HG02885 (cell line): Measurements from ENCODE around the gene IGFBP7.

Experiments used
- ATAC-seq: cut with Tn5 transposase; IDR thresholded peaks from one replicate; pipeline ENCODE4 v1.9.1; 2021; ENCODE audit warnings: mild to moderate bottlenecking; ENCODE audit not compliant: unreplicated experiment, poor library complexity

The IGFBP7 gene

DNA sequence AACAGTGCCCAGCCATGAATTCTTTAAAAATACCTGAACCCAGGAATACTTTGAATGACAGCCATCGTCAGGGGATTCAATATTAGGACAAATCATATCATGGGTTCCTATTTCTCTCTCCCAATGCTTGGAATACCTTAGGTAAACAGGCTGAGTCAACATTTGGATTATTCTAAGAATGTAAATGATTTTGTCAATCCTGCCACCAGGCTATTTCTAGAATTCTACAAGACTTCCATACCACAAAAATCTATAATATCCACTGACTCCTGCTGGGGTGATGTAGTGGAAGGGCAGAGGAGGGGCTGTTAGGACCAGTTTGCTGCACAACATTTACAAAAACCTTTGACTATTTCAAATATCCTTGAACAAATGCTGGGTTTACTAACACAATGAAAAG, 65.2 kb downstream of the IGFBP7 start:
- no peak for ATAC-seq

DNA sequence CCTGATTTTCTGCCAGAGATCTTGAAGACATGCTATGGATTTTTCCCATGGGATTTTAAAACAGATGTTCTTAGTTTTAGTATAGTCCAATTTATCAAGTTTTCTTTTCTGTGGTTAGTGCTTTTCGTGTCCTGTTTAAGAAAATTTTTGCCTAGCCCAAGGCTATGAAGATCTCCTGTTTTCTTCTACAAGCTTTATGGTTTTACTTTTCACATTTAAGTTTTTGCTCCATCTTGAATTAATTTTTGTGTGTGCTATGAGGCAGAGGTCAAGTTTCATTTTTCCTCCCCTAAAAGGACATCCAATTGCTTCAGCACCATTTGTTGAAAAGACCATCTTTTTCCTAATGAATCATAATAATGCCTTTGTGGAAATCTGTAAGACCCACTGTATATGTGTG, 65.9 kb downstream of the IGFBP7 start:
- no peak for ATAC-seq

DNA sequence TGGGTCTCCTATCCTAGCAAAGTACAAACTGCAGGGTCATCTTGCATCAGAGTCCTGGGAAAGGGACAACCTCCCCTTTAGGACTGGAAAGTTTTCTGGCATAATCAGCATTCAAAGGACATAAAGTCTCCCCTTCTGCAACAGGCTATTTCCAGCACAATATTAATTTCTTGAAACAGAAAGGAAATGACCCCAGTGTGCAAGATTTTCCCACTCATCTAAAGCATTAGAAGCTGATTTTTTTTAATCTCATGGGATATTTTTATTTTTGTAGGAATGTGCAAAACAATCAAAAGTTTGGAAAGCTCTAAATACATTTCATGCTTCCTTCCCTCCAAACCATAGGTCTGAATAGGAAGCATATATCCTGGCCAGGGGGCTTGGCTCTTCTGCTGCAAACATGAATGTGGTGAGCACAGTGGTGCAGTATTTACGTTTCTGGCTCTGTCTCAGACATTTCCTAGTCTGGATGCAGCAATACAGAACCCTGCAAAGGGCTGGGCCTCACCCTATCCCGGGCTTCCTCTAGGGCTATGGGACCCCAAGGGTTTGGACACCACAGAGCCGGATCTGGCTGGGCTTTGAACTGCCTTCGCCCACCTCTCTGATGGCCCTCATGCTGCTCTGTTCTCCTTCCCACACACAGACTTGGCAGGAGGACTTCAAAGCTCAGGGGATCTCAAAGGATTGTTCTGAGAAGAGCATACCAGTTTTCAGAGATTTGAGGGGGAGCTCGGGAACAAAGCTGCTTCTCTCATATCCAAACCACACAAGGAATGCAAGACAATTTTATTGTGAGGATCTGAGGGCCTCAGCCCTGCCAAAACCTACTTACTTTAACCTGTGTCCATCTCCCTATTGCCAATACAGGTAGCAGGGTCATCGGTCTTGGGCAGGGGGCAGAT, 66.6 kb downstream of the IGFBP7 start:
- no peak for ATAC-seq

DNA sequence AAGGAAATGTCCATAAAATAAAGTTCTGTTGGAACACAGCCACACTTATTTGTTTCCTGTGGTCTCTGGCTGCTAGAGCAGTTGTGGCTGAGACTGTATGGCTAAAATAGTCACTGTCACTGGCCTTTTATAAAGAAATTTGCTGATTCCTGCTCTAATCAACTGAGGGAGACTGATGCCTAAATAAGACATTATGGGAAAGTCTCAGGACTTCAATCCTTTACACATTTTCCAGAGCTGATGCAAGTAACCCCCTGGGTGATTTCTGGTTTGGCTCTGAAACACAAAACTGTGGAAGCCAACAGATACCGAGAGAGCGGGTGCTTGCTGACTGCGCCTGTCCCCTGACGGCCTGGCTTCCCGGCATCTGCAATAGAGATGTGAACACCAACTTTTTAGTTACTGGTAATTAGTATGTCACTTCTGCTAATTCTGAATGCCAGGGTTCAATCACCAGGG, 67.4 kb downstream of the IGFBP7 start:
- ATAC-seq, result no peak

DNA sequence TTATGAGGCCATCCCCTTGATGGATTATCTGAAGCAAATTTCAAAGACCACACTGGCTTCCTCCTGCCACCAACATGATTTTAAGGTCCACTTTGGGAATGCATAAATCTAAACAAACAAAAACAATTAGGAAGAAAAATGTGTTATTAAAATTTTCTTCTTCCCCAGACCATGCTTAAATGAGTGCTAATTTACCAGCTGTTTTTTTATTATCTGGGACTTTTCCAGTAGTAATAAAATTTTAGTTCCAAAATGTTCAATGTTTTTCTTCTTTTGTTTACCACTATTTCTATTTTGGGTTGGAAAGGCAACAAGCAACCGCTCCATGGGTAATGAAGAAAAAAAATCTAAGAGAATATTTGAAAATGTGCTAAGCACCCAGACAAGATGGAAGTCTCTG, 69.2 kb downstream of the IGFBP7 start:
- ATAC-seq, result no peak

DNA sequence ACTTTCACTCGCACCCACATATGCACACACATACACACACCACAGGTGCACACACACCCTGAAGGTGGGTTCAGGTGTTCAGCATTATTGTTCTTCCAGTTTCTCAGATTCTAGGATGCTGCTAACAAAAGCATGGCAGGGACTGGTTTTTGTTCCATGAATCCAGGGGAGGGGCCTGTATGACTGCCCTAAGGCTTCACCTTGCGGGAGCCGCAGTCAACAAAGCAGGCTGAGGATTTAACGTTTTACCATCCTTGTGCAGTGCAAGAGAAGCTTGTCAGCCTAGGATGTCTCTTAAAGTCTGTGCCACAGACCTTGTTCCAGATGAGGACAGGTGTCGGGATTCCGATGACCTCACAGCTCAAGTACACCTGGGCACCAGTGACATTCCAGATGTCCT, 69.7 kb downstream of the IGFBP7 start:
- no peak for ATAC-seq

DNA sequence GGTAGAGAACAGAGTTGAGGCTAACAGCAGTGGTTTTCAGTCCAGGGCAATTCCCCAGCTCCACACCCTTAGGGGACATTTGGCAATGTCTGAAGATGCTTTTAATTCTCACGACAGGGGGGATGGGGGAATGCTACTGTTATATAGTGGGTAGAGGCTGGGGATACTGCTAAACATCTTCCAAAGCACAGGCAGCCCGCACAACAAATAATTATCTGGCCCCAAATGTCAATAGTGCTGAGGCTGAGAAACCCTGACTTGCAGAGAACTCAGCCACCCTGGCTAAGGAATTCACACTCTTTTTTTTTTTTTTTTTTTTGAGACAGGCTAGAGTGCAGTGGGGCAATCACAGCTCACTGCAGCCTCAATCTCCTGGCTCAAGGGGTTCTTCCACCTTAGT, 70.8 kb downstream of the IGFBP7 start:
- ATAC-seq, result no peak

DNA sequence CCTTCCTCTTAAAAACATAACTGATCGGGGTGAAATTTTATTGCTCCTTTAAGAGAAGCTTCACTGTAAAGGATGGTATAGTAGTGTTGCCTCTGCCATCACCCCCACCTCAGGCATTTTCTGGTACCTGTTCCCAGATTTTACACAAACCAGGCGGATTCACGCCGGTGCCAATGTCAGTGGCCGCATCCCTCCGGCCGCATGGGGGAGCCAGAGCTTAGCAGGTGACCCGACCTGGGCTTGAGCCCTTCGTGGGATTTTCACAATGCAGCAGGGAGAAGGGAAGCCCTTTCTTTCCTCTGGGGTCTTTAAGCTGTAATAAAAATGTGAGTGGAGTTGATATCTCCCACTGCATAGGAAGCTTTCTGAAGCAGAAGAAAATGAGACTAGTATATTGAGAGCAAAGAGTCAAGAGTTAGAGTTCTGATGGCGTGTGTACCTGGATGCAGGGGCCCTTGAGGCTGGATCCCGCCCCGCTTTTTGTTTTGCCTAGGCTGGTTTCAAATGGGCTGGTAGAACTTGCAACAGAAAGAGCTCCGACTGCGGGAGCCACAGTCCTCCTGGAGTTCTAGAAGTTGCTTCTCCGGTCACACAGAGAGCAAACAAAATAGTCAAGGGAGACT, 72.1 kb downstream of the IGFBP7 start:
- peak; percentile 86 for ATAC-seq

DNA sequence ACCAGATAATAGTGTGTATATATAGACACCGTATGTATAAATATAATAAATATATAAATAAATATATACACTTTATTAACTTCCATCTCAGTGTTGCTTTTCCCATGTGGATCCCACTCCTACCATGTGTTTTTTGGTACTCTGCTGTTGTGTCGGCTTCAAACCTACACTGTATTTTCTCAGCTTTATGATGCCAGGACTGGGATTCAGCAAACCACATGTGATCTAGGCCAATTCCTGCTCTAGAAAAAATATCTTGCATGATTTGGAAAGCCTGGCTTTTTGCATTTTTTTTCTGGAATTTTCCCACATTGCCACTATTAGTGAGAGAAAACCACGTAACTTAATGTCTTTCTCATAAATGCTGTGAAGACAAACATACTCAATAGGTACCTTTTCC, 75.7 kb downstream of the IGFBP7 start:
- ATAC-seq, result no peak

DNA sequence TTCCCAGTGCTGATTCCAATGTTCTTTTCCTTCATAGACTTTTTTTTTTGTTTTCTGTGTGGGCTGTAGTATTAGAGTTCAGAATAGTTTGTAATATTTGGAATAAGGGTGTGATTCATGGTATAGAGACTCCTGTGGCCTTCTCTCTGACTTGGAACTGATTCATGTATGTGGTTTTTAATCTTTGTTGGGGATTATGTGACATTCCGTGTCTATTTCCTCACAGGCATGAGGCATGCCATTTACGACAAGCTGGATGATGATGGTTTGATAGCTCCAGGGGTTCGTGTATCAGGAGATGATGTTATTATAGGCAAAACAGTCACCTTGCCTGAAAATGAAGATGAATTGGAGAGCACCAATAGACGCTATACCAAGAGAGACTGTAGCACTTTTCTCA, 87.1 kb downstream of the IGFBP7 start:
- ATAC-seq, result no peak

DNA sequence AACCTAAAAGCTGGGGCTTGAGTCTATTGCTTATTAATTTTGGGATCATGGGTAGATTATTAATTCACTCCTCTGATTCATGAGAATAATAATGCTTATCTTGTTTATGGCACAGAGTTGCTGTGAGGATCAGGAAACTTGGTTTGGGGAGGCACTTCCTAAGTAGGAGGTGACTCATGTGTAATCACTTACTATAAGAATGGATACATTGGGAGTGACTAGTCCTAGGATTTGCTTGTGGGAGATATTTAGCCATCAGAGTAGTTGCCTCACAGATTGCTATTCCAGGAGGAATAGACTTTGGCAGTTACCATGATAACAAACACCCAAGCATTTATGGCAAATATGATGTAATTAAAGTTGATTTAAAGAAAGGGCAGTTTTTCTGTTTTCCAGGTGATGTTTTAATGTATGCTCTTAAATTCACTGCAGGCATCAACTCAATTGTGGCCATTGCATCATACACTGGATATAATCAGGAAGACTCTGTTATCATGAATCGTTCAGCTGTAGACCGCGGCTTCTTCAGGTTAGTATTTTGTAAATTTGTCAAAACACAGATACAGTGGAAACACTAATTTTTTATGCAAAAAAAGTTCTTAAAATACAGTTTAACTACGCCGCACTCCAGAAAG, 89.6 kb downstream of the IGFBP7 start:
- ATAC-seq, result no peak

DNA sequence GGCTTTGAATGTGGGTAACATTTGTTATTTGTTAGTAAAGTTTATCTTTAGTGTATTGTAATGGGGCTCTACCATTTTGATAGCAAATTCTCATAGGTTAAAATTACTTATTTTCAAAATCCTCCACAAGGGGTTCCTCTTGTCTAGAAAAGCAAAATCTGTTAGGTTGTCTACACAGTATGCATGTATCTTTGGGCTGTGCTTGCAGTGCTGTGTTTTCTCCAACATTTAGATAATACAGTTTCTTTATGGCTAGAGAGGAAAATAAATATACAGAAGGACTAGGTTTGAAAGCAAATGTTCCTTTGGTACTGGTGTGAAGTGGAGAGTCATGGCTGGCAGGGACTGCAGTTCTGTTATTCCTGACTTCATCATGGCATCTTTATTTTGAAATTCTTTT, 91.2 kb downstream of the IGFBP7 start:
- ATAC-seq, result no peak

DNA sequence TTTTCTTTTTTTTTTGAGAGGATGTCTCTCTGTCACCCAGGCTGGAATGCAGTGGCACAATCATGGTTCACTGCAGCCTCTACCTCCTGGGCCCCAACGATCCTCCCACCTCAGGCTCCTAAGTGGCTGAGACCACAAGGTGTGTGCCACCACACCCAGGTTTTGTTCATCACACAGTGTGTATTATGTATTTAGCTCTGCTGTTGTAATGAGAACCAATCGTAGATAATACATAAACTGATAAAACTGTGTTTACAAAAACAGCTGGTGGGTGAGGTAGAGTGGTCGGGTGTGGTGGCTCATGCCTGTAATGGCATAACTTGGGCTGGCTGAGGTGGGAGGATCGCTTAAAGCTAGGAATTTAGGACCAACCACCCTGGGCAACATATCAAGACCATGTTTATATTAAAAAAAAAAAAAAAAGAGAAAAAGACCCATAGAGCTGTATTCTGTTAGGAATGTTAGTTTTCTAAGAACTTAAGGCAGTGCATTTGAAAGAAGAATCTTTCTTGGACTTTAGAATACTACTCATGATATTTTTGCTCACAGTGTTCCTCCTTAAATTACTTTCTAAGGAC, 96.6 kb downstream of the IGFBP7 start:
- ATAC-seq, result no peak

DNA sequence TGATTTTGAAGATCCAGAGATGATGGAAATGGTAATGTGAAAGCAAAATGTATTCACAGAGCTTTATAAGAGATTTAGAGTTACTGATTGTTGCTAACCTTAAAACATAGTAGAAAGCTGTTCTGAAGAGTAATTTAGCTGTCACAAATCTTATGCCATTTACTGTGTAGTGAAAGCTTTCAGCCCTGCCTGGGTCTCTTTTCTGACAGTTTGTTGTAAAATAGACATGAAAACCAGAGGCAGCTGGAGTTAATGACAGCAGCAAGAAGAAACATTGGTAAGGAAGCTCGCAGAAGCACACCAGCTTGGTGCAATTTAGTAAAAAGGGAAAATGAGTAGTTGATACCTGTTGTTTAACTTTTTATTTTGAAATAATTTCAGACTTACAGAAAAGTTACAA, 110.4 kb downstream of the IGFBP7 start:
- no peak for ATAC-seq

DNA sequence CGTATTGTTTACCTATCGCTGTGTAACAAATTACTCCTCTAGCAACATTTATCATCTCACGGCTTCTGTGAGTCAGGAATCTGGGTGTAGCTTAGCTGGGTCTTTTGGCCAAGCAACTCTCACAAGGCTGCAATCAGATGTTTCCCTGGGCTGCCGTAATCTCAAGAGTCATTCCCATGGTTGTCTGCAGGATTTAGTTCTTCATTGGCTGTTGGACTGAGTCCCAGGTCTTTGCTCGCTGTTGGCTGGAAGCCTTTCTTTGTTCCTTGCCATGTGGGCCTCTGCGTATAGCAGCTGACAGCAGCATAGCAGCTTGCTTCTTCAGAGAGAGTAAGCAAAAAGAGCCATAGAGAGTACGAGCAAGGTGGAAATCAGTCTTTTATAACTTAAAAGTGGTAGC, 114.7 kb downstream of the IGFBP7 start:
- no peak for ATAC-seq

DNA sequence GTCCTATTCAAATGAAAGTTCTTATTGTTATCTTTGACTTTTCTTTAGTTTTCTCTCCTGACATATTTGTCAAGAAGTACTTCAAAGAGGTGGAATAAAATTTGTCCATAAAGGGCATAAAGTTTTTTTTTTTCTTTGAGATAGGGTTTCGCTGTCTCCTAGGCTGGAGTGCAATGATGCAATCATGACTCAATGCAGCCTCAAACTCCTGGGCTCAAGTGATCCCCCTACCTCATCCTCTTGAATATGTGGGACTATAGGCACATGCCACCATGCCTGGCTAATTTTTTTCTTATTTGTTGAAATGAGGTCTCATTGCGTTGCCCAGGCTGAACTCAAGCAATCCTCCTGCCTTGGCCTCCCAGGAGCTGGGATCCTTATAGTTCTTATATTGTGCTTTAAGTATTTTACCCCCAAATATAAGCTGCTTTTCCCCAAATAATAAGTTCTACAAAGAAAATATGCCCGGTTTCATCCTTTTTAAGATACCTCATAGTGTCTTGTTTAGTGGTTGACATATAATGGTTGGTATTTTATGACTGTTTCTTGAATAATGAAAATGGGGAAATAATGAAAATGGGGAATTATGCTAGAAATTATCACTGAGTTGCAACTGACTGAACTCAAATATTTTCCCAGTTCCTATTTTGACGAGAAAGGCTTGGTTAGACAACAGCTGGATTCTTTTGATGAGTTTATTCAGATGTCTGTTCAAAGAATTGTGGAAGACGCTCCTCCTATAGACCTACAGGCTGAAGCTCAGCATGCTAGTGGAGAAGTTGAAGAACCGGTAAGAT, 119.9 kb downstream of the IGFBP7 start:
- no peak for ATAC-seq

DNA sequence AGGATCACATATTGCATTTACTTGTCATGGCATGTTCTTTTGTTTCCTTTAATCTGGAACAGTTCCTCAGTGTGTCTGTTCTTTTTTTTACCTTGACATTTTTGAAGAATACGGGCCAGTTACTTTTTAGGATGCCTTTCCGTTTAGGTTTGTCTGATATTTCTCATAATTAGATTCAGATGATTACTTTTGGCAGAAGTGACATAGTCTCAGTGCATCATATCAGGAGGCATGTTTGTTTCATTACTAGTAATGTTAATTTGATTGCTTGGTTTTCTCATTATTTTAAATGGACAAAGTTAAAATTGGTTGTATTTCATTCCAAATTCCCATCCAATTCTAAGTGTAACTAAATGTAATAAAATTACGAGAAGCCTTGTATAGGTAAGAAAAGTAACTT, 123.2 kb downstream of the IGFBP7 start:
- no peak for ATAC-seq

DNA sequence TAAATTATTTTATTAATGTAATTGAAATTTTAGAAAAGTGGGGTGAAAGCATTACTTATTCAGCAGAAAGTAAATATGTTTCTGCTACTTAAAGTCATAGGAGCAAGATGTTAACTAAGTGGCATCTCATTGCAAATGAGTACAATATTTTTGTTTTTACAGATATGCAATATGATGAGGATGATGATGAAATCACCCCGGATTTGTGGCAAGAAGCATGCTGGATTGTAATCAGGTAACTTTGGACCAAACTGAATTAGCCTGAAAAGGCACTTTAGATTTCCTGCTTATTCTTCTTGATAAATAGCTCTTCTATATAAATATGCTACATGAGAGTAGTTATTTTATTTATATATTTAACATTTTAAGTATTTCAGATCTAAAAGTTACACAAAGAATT, 124.0 kb downstream of the IGFBP7 start:
- ATAC-seq, result no peak

DNA sequence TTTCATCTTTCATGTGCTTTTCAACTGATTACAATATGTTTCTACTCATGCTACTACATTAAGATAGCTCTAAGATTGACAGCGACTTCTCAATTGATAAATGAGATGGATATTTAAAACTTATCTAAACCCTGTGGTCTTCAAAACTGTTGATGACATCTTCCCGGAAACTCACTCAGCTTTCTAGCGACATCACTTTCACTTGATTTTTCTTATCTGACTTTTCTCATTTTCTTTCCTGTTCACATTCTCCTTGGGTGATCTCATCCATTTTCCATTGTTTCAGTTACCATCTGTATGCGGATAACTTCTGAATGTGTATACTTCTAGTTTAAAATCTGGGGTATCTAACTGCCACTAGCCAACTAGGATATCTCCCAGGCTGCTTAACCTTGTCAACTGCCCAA, 128.4 kb downstream of the IGFBP7 start:
- no peak for ATAC-seq
